GM12878 (cell line): ENCODE measurements around the gene VAX1.

Source experiments
- CTCF ChIP-seq, 3 experiments: IDR thresholded peaks in 2 of 3; conservative IDR thresholded peaks in 1 of 3; 2 replicates each; pipeline ENCODE4 v1.5.1; 2011; ENCODE audit warnings: low read depth in 3 of 3, low read length in 3 of 3, mild to moderate bottlenecking in 3 of 3, control low read depth in 2 of 3, moderate library complexity in 2 of 3, inconsistent platforms in 1 of 3, mixed read lengths in 1 of 3; ENCODE audit not compliant: control insufficient read depth in 2 of 3, insufficient read depth in 1 of 3; ENCODE audit errors: extremely low read depth in 1 of 3
- ESRRA ChIP-seq: IDR thresholded peaks from 2 replicates; pipeline ENCODE4 v1.6.1; 2012; ENCODE audit warnings: mild to moderate bottlenecking, low read length, improper control_type of control experiment
- EZH2 ChIP-seq: IDR thresholded peaks from 2 replicates; pipeline ENCODE4 v1.6.1; 2012; ENCODE audit warnings: low read depth, mild to moderate bottlenecking, control low read depth, inconsistent platforms, low read length, borderline replicate concordance; ENCODE audit not compliant: control insufficient read depth
- FOXM1 ChIP-seq: IDR thresholded peaks from 2 replicates; pipeline ENCODE4 v1.6.1; 2012; ENCODE audit warnings: low read depth, mild to moderate bottlenecking, inconsistent platforms, low read length, moderate library complexity
- MYC ChIP-seq: IDR thresholded peaks from 2 replicates; pipeline ENCODE4 v1.6.1; 2011; ENCODE audit warnings: mild to moderate bottlenecking, low read length, moderate library complexity, inconsistent platforms; ENCODE audit not compliant: insufficient read depth, insufficient replicate concordance, insufficient read length, severe bottlenecking
- POLR2A ChIP-seq: IDR thresholded peaks from 2 replicates; pipeline ENCODE4 v1.6.1; 2011; ENCODE audit warnings: low read depth, mild to moderate bottlenecking, low read length
- POLR2AphosphoS5 ChIP-seq: IDR thresholded peaks from 2 replicates; pipeline ENCODE4 v1.6.1; 2011; ENCODE audit warnings: mild to moderate bottlenecking, low read length, inconsistent platforms
- SP1 ChIP-seq: IDR thresholded peaks from one replicate; pipeline ENCODE4 v1.6.1; 2011; ENCODE audit warnings: low read depth, low read length
- SREBF2 ChIP-seq: IDR thresholded peaks from 2 replicates; pipeline ENCODE4 v1.6.1; 2012; ENCODE audit warnings: mild to moderate bottlenecking, low read length

- TF ChIP-seq ESRRA (no peak), POLR2A (no peak), SREBF2 (no peak), SP1 (no peak), CTCF (IDR thresholded peaks at IDR 0.05 in 2 of 3, conservative IDR thresholded peaks at IDR 0.05 in 1 of 3; ENCODE audit: control insufficient read depth in 2 of 3, extremely low read depth in 1 of 3, insufficient read depth in 1 of 3, low read depth in 3 of 3, low read length in 3 of 3) (no peak), MYC (no peak), EZH2 (no peak), POLR2AphosphoS5 (no peak), FOXM1 (no peak)
Measured at GRCh38 chr10:117135480-117136140, 2.5 kb downstream of the VAX1 start.
